OCI-LY1 (cell line): ENCODE data around the gene S100G.

Experiments
- EZH2 ChIP-seq: fragments of 200-600 bp; sonication (generic), shearing (Covaris generic); IDR thresholded peaks from 2 replicates; pipeline ENCODE4 v1.8.0; 2017; ENCODE audit warnings: borderline replicate concordance, mixed run types, mild to moderate bottlenecking, antibody characterized with exemption, low read length, moderate library complexity, mixed read lengths
- TF ChIP-seq, protein P1 (sequence below): fragments of 200-600 bp; sonication (generic), shearing (Covaris generic); IDR thresholded peaks from 2 replicates; pipeline ENCODE4 v1.5.1; 2017; ENCODE audit warnings: mild to moderate bottlenecking, antibody characterized with exemption, low read length, moderate library complexity, mixed read lengths

DNA sequence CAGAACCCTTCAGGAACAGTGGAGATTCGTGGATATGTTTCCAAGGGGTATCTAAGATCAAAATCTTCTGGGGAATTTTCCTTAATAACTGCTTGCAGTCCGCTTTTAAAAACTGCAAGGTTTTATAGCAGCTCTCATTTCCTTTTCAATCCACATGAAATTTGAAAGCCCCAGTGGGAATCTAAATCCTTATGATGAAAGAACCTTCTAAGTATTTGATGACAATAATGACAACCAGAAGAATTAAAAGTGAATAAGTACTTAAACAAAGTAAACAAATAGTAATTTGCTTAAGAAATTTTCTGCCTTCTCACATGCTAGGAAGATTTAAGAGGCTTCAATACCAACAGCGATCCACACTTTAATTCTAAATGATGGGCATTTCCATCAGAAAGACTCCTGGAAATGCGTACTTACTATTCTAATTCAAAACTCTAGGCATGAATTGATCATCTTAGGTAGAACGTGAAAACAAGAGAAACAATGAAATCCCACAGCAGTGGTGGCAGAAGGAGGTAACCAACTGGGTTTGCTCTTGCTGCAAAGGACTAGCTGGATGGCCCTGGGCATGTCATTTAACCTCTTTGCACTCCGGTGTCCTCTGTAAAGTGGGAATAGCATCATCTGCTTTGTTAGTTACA lies 37.6 kb upstream of the S100G start:
- no peak for TF ChIP-seq EZH2
- TF ChIP-seq, protein P1, sequence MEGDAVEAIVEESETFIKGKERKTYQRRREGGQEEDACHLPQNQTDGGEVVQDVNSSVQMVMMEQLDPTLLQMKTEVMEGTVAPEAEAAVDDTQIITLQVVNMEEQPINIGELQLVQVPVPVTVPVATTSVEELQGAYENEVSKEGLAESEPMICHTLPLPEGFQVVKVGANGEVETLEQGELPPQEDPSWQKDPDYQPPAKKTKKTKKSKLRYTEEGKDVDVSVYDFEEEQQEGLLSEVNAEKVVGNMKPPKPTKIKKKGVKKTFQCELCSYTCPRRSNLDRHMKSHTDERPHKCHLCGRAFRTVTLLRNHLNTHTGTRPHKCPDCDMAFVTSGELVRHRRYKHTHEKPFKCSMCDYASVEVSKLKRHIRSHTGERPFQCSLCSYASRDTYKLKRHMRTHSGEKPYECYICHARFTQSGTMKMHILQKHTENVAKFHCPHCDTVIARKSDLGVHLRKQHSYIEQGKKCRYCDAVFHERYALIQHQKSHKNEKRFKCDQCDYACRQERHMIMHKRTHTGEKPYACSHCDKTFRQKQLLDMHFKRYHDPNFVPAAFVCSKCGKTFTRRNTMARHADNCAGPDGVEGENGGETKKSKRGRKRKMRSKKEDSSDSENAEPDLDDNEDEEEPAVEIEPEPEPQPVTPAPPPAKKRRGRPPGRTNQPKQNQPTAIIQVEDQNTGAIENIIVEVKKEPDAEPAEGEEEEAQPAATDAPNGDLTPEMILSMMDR = no peak
